PFSK-1 (cell line): Measurements from ENCODE around the gene CYP17A1.
A peak's percentile ranks its signal among the peaks of the same experiment; 100 is the strongest.

ENCODE experiments used
- FOXP2 ChIP-seq: optimal IDR thresholded peaks from 2 replicates; pipeline ENCODE3; 2011; ENCODE audit warnings: borderline replicate concordance, control low read depth, inconsistent platforms; ENCODE audit not compliant: insufficient read depth; ENCODE audit errors: extremely low read length, extremely low read depth
- POLR2AphosphoS5 ChIP-seq: IDR thresholded peaks from 2 replicates; pipeline ENCODE4 v1.6.1; 2012; ENCODE audit warnings: low read depth, mild to moderate bottlenecking, control low read depth, low read length, moderate library complexity
- SIN3A ChIP-seq: IDR thresholded peaks from 2 replicates; pipeline ENCODE4 v1.6.1; 2012; ENCODE audit warnings: mild to moderate bottlenecking, low read length, moderate library complexity, borderline replicate concordance; ENCODE audit not compliant: insufficient read depth
- TAF1 ChIP-seq: IDR thresholded peaks from 2 replicates; pipeline ENCODE4 v1.6.1; 2012; ENCODE audit warnings: low read length, control low read depth, borderline replicate concordance; ENCODE audit not compliant: insufficient read depth
- TF ChIP-seq, protein P1 (sequence below), 2 experiments: IDR thresholded peaks; 2 replicates each; pipeline versions ENCODE4 v1.6.1 to v1.8.0; 2011 to 2012; ENCODE audit warnings: low read depth in 2 of 2, low read length in 2 of 2, control low read depth in 1 of 2, inconsistent platforms in 1 of 2, mild to moderate bottlenecking in 1 of 2, moderate library complexity in 1 of 2; ENCODE audit not compliant: insufficient read depth in 1 of 2

The CYP17A1 gene

GRCh38 chr10:102783568-102783967, 53.6 kb downstream of the CYP17A1 start:
- no peak for TF ChIP-seq TAF1
- no peak for TF ChIP-seq POLR2AphosphoS5
- TF ChIP-seq, protein P1, sequence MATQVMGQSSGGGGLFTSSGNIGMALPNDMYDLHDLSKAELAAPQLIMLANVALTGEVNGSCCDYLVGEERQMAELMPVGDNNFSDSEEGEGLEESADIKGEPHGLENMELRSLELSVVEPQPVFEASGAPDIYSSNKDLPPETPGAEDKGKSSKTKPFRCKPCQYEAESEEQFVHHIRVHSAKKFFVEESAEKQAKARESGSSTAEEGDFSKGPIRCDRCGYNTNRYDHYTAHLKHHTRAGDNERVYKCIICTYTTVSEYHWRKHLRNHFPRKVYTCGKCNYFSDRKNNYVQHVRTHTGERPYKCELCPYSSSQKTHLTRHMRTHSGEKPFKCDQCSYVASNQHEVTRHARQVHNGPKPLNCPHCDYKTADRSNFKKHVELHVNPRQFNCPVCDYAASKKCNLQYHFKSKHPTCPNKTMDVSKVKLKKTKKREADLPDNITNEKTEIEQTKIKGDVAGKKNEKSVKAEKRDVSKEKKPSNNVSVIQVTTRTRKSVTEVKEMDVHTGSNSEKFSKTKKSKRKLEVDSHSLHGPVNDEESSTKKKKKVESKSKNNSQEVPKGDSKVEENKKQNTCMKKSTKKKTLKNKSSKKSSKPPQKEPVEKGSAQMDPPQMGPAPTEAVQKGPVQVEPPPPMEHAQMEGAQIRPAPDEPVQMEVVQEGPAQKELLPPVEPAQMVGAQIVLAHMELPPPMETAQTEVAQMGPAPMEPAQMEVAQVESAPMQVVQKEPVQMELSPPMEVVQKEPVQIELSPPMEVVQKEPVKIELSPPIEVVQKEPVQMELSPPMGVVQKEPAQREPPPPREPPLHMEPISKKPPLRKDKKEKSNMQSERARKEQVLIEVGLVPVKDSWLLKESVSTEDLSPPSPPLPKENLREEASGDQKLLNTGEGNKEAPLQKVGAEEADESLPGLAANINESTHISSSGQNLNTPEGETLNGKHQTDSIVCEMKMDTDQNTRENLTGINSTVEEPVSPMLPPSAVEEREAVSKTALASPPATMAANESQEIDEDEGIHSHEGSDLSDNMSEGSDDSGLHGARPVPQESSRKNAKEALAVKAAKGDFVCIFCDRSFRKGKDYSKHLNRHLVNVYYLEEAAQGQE (IDR thresholded peaks at IDR 0.05; ENCODE audit: insufficient read depth in 1 of 2, low read depth in 2 of 2, low read length in 2 of 2) = no peak
- no peak for TF ChIP-seq SIN3A
- TF ChIP-seq FOXP2 = no peak

DNA sequence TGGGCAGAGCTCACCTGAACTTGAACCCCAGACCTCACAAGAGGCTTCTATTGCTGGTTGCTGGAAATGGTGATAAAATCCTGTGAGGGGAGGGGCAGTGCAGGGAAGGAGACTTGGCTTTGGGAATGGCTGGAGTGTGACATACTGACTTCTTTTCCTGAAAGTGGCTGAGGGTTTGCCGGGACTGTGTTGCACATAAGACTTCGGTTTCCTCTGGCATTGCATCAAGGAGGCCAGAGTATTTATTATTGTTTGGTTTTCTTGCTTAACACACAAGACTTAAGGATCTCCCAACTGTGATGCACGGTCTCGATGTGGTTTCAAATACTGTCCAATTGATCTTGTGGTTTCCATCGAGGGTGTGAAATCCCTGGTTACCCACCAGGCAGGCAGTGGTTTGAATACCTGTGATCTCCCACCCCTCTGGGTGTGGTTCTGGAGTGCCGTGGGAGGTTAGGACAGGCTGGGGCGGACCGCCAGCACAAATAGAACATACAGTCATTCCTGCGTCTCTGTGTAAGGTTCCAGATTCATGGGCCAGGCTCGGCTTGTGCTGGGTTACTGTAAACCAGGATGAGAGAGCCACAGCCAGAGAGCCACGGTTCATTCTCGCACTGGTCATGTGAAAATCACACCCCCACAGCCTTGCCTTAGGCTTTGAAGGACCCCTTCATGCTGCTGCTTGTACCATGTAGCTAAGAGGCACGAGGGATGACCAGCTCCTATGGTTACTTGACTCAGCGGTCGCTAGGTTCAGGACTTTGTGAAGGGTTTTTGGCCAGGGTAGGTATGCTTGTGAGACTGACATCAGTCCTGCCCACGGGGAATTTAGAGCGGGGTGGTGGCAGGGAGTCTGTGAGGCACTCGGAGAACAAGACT, 54.3 kb downstream of the CYP17A1 start:
- TF ChIP-seq, protein P1 (IDR thresholded peaks at IDR 0.05; ENCODE audit: insufficient read depth in 1 of 2, low read depth in 2 of 2, low read length in 2 of 2) = no peak
- TF ChIP-seq POLR2AphosphoS5 (no peak), FOXP2 (no peak), TAF1 (no peak), SIN3A (no peak)

GRCh38 chr10:102781921-102782557, 55.2 kb downstream of the CYP17A1 start:
- no peak for TF ChIP-seq POLR2AphosphoS5
- TF ChIP-seq SIN3A = 0 out of 2 replicates have a peak, but pooled peaks have one; percentile 21
- TF ChIP-seq, protein P1 (IDR thresholded peaks at IDR 0.05; ENCODE audit: insufficient read depth in 1 of 2, low read depth in 2 of 2, low read length in 2 of 2) = no peak
- TF ChIP-seq TAF1 = no peak
- no peak for TF ChIP-seq FOXP2

DNA sequence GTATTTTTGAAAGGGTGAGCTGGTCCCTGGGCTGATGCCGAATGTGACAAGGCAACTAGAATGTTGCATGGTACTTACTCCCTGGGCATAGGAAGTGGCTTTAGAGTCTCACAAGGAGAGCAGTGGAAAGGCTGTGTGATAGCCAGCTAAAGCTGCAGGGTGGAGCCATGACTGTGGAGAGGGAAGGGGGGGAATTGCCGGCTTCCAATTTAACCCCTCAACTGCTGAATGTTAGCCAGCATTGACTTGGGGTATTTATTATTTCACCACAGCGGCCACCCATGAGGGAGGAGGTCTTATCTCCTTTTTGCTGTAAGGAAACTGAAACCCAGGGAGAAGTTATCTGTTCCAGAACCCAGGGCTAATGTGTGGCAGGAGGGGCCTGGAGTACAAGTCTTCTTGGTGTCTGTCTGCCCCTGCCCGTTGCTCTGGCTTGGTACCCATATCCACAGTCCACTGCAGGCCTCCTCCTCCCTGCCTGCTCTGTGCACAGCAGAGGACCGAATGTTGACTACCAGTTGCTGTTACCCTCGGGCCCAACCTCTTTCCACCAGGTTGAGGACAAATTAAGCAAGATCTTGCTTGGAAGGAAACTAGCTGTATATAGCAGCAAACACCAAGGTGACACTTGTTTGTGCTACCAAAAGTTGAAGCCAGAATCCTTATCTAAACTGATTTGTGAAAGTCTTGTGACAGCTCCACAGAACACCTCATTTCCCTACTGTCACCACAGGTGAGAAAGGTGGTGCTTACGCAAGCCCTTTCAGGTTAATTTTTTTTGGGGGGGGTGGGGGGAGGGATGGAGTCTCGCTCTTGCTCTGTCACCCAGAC, 55.9 kb downstream of the CYP17A1 start:
- no peak for TF ChIP-seq POLR2AphosphoS5
- TF ChIP-seq, protein P1 (IDR thresholded peaks at IDR 0.05; ENCODE audit: insufficient read depth in 1 of 2, low read depth in 2 of 2, low read length in 2 of 2) = no peak
- TF ChIP-seq TAF1 = no peak
- TF ChIP-seq FOXP2 = no peak
- no peak for TF ChIP-seq SIN3A
